CD4-positive, alpha-beta memory T cell (primary cell): Measurements from ENCODE around the gene VSTM4. TPM values are rescaled to one million over a fixed set of nuclear protein-coding genes. Genes with fewer than 3 reads are reported as not detected.

Experiments used
- CTCF ChIA-PET: fragments of 350-600 bp; sonication (Branson Sonifier 250); formaldehyde crosslinking; loops from one replicate; lab custom pipeline; 2021; ENCODE audit warnings: inconsistent platforms; ENCODE audit not compliant: partially characterized antibody; lab: Charles Lee
- POLR2A ChIA-PET: fragments of 350-600 bp; sonication (Branson Sonifier 250); formaldehyde crosslinking; loops from one replicate; lab custom pipeline; 2021; ENCODE audit not compliant: partially characterized antibody; lab: Charles Lee
- DNase-seq, 5 donors: peaks; one replicate each; pipeline versions ENCODE4 v3.0.0 to v3.0.0-alpha.2; 2020 to 2022; ENCODE audit warnings: mixed read lengths in 1 of 5
- H3K27ac ChIP-seq: one replicate; pipeline ENCODE4 v1.7.0; 2013; ENCODE audit warnings: low read depth, low read length
- H3K27me3 ChIP-seq: 2 replicates; pipeline ENCODE4 v1.7.0; 2013; ENCODE audit warnings: mild to moderate bottlenecking, low read length, moderate library complexity; ENCODE audit not compliant: insufficient read depth
- H3K36me3 ChIP-seq: 2 replicates; pipeline ENCODE4 v1.7.0; 2013; ENCODE audit warnings: mild to moderate bottlenecking, low read length, moderate library complexity; ENCODE audit not compliant: insufficient read depth
- H3K4me1 ChIP-seq: 2 replicates; pipeline ENCODE4 v1.7.0; 2013; ENCODE audit warnings: mild to moderate bottlenecking, low read length, moderate library complexity; ENCODE audit not compliant: insufficient read depth
- H3K4me3 ChIP-seq, 2 donors: one replicate each; pipeline ENCODE4 v1.7.0; 2013; ENCODE audit warnings: low read length in 2 of 2, mild to moderate bottlenecking in 1 of 2
- H3K9me3 ChIP-seq, 2 donors: one replicate each; pipeline ENCODE4 v1.7.0; 2013; ENCODE audit warnings: low read length in 2 of 2, control low read depth in 1 of 2; ENCODE audit not compliant: control insufficient read depth in 1 of 2
- H3K27ac Mint-ChIP-seq, 7 donors: one replicate each; pipeline ENCODE4 v1.8.0; 2020 to 2021; ENCODE audit warnings: mixed read lengths in 7 of 7, mild to moderate bottlenecking in 6 of 7, inconsistent platforms in 3 of 7, moderate library complexity in 3 of 7
- H3K27me3 Mint-ChIP-seq, 2 donors: one replicate each; pipeline ENCODE4 v1.8.0; 2020 to 2021; ENCODE audit warnings: mixed read lengths in 2 of 2
- H3K36me3 Mint-ChIP-seq, 2 donors: one replicate each; pipeline ENCODE4 v1.8.0; 2020 to 2021; ENCODE audit warnings: mixed read lengths in 2 of 2, inconsistent platforms in 1 of 2, mild to moderate bottlenecking in 1 of 2
- H3K4me1 Mint-ChIP-seq, 4 donors: one replicate each; pipeline ENCODE4 v1.8.0; 2020 to 2021; ENCODE audit warnings: mixed read lengths in 4 of 4, mild to moderate bottlenecking in 1 of 4
- H3K4me3 Mint-ChIP-seq, 8 donors: one replicate each; pipeline ENCODE4 v1.8.0; 2020 to 2021; ENCODE audit warnings: mixed read lengths in 8 of 8, mild to moderate bottlenecking in 7 of 8, moderate library complexity in 6 of 8, inconsistent platforms in 3 of 8
- H3K9me3 Mint-ChIP-seq, 8 donors: one replicate each; pipeline ENCODE4 v1.8.0; 2020 to 2021; ENCODE audit warnings: mixed read lengths in 8 of 8, mild to moderate bottlenecking in 5 of 8, inconsistent platforms in 3 of 8, moderate library complexity in 1 of 8
- intact Hi-C: fragments of 100-400 bp; cut with micrococcal nuclease; formaldehyde crosslinking; loops from one replicate; pipeline ENCODE4 v1.15.1; 2023
- polyA plus RNA-seq, 2 donors: library from polyadenylated mRNA; unstranded; fragments of 300-500 nt; fragmentation: Illumina TruSeq; gene quantifications; one replicate each; pipeline ENCODE4 v1.2.3, GENCODE V29; 2021
- total RNA-seq, 2 experiments: library from RNA; stranded (reverse); gene quantifications; one replicate each; pipeline ENCODE4 v1.2.3, GENCODE V29; 2021

VSTM4 gene
- total and polyA plus RNA-seq, 4 experiments from 2014 or later = not detected

DNA sequence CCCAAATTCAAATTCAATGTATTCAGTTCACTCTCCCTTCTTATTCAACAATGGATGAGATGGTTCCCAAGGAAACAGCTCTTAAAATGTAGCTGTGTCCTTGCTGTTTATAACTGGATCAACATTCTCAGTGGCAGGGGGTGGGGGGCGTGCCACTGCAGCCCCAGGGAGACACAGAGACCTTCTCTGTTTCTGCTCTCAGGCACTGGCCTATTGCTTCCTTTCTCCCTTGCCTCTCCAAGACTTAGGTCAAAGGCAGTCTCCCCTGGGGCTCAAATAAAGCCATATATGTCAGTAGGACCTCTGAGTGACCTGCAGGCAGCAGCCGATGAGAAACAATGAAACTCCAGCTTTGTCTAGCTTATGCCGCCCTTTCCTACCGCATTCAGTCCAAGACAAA, 20.7 kb downstream of the VSTM4 start:
- Mint-ChIP-seq H3K27me3 (peaks cover 1 to 6% of the 10 kb centered on the region in 2 donors), H3K4me1 (no peaks in the 10 kb centered on the region), H3K4me3 (no peak overlapping the region), H3K9me3 (peaks cover 0 to 3% (median 0%) of the 10 kb centered on the region in 8 donors), H3K27ac (no peak overlapping the region), H3K36me3 (no peaks in the 10 kb centered on the region)
- Histone ChIP-seq H3K27me3 (no peaks in the 10 kb centered on the region), H3K4me1 (no peaks in the 10 kb centered on the region), H3K4me3 (no peak overlapping the region), H3K9me3 (no peaks in the 10 kb centered on the region), H3K27ac (no peak overlapping the region), H3K36me3 (no peaks in the 10 kb centered on the region)
- no peak for DNase-seq
- CTCF ChIA-PET = no interaction called here
- POLR2A ChIA-PET = no interaction called here
- intact Hi-C loops = no loop called here

- Mint-ChIP-seq H3K27me3 (peaks cover 0 to 6% of the 10 kb centered on the region in 2 donors), H3K4me3 (no peak overlapping the region), H3K27ac (no peak overlapping the region), H3K9me3 (peaks cover 0 to 3% (median 0%) of the 10 kb centered on the region in 8 donors), H3K4me1 (no peaks in the 10 kb centered on the region), H3K36me3 (no peaks in the 10 kb centered on the region)
- Histone ChIP-seq H3K4me3 (no peak overlapping the region), H3K9me3 (no peaks in the 10 kb centered on the region), H3K27ac (no peak overlapping the region), H3K36me3 (no peaks in the 10 kb centered on the region), H3K27me3 (no peaks in the 10 kb centered on the region), H3K4me1 (no peaks in the 10 kb centered on the region)
- no peak for DNase-seq
- CTCF ChIA-PET = no interaction called here
- POLR2A ChIA-PET = no interaction called here
- intact Hi-C loops = no loop called here
Measured at GRCh38 chr10:49093922-49094321, 21.4 kb downstream of the VSTM4 start.

DNA sequence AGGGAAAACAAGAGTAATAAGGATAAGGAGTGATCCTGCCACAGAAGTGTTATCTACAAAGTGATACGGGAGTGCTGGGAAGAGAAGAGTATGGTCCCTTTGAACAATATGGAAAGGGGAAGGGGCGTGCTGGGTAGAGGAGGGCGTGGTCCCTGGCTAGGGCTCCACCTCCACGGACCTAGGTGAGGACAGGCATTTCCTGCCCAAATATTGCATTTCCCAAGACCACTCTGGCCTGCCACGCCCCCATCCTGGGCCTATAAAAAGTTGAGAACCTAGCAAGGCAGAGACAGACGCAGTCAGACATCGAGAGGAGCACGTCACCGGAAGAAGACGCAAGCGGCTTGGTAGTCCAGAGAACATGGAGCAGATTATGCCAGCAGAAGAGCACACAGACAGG, 22.8 kb downstream of the VSTM4 start:
- H3K9me3 ChIP-seq = no peaks in the 10 kb centered on the region
- no peaks in the 10 kb centered on the region for H3K36me3 ChIP-seq
- Mint-ChIP-seq H3K4me1 (no peaks in the 10 kb centered on the region), H3K36me3 (no peaks in the 10 kb centered on the region), H3K27ac (no peak overlapping the region), H3K9me3 (peaks cover 0 to 5% (median 2%) of the 10 kb centered on the region in 8 donors), H3K4me3 (no peak overlapping the region), H3K27me3 (peaks cover 0 to 2% of the 10 kb centered on the region in 2 donors)
- no peak overlapping the region for H3K4me3 ChIP-seq
- H3K27me3 ChIP-seq = no peaks in the 10 kb centered on the region
- ChIA-PET CTCF (no interaction called here), POLR2A (no interaction called here)
- intact Hi-C loops = no loop called here
- H3K27ac ChIP-seq = no peak overlapping the region
- no peak for DNase-seq
- H3K4me1 ChIP-seq = no peaks in the 10 kb centered on the region

GRCh38 chr10:49091450-49092210, 23.7 kb downstream of the VSTM4 start:
- POLR2A ChIA-PET = no interaction called here
- Mint-ChIP-seq H3K27ac (no peak overlapping the region), H3K27me3 (peaks cover 0 to 2% of the 10 kb centered on the region in 2 donors), H3K4me1 (no peaks in the 10 kb centered on the region), H3K9me3 (peaks cover 0 to 12% (median 10%) of the 10 kb centered on the region in 8 donors), H3K4me3 (no peak overlapping the region), H3K36me3 (no peaks in the 10 kb centered on the region)
- Histone ChIP-seq H3K27ac (no peak overlapping the region), H3K36me3 (no peaks in the 10 kb centered on the region), H3K27me3 (no peaks in the 10 kb centered on the region), H3K9me3 (no peaks in the 10 kb centered on the region), H3K4me1 (no peaks in the 10 kb centered on the region), H3K4me3 (no peak overlapping the region)
- CTCF ChIA-PET = interaction anchor here (1.2 kb wide), 1 partner anchor 280 kb away, joined by 5 read pairs; no protein-coding TSS in a partner anchor
- no peak for DNase-seq
- intact Hi-C loops = no loop called here

DNA sequence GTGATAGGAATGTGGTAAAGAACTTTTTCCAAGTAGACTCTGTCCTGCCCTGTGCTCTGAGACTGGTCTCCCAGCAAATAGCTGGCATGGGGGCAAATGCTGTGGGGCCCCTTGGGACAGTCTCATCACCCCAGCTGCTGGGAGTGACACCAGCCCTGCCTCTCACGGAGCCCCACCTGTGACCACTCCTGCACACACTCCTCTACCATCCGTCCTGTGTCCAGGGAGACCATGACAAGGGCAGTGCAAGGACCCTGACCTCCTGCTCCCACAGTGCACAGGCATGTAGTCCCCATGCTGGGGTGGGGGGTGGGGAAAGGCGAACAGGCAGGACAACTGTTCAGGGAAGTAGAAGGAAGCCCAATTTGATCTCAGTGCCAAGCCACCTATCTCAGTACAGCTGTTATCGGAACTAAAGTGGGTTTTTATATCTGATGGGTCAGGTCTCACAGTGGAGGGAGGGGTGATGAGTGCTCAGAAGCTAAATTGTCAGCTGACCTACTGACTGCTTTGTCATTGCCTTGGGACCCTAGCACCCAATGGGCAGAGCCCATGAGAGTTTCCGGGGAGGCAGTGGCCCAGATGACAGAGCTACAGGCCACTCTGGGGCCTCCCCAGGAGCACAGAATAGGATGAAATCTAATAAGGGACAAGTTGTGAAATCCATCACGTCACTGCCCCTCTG, 24.5 kb downstream of the VSTM4 start:
- CTCF ChIA-PET = interaction anchor here (1.2 to 1.8 kb wide), 2 partner anchors 22 to 281 kb away, joined by 4 to 5 read pairs; no protein-coding TSS in a partner anchor
- intact Hi-C loops = no loop called here

GRCh38 chr10:49090189-49090575, 25.1 kb downstream of the VSTM4 start:
- Mint-ChIP-seq H3K9me3 (peaks cover 4 to 18% (median 16%) of the 10 kb centered on the region in 8 donors), H3K27me3 (peaks cover 0 to 2% of the 10 kb centered on the region in 2 donors), H3K4me3 (no peak overlapping the region), H3K4me1 (no peaks in the 10 kb centered on the region), H3K36me3 (no peaks in the 10 kb centered on the region), H3K27ac (no peak overlapping the region)
- H3K4me1 ChIP-seq = no peaks in the 10 kb centered on the region
- intact Hi-C loops = no loop called here
- no peak for DNase-seq
- POLR2A ChIA-PET = no interaction called here
- no peaks in the 10 kb centered on the region for H3K9me3 ChIP-seq
- H3K4me3 ChIP-seq = no peak overlapping the region
- H3K27ac ChIP-seq = no peak overlapping the region
- CTCF ChIA-PET = interaction anchor here (1.8 kb wide), 1 partner anchor 23 kb away, joined by 4 read pairs; no protein-coding TSS in a partner anchor
- no peaks in the 10 kb centered on the region for H3K36me3 ChIP-seq
- no peaks in the 10 kb centered on the region for H3K27me3 ChIP-seq

More for the DNA sequence above, 24.5 kb downstream of the VSTM4 start:
- Histone ChIP-seq H3K4me1 (no peaks in the 10 kb centered on the region), H3K27me3 (no peaks in the 10 kb centered on the region), H3K36me3 (no peaks in the 10 kb centered on the region), H3K9me3 (no peaks in the 10 kb centered on the region), H3K4me3 (no peak overlapping the region), H3K27ac (no peak overlapping the region)
- Mint-ChIP-seq H3K9me3 (peaks cover 4 to 18% (median 15%) of the 10 kb centered on the region in 8 donors), H3K36me3 (no peaks in the 10 kb centered on the region), H3K27ac (no peak overlapping the region), H3K4me1 (no peaks in the 10 kb centered on the region), H3K4me3 (no peak overlapping the region), H3K27me3 (peaks cover 0 to 2% of the 10 kb centered on the region in 2 donors)
- DNase-seq = no peak
- POLR2A ChIA-PET = no interaction called here

DNA sequence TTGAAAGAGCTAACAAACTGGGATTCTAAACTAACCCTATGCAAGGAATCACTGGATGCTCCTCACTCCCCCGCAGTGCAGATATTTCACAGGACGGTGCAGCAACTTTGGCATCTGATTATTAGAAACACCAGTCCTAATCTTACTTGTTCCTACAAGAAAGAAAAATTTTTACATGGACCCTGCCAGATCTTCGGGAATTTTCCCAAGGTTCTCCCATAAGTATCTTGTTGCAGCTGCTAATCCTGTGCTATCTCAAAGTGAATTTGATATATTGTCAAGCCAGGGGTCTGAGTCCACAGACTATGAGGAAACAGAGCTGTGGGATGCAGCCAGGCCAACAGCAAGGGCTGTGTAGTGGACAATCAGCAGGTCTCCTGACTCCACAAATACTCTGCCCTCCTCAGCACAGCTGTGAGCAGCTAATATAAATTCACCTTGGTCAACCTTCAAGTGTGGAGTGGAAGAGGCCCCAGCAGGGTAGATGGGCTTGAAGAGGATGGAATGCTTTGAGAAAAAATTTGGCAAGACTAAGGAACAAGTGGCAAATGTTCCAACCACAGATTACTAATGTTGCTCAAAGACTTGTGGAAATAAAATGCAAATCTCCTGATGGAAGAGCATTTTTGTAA, 25.6 kb downstream of the VSTM4 start:
- H3K27ac Mint-ChIP-seq = no peak overlapping the region
- no peak for DNase-seq
- H3K27me3 Mint-ChIP-seq = peaks cover 0 to 2% of the 10 kb centered on the region in 2 donors
- no peak overlapping the region for H3K27ac ChIP-seq
- no peaks in the 10 kb centered on the region for H3K4me1 ChIP-seq
- no peaks in the 10 kb centered on the region for H3K4me1 Mint-ChIP-seq
- H3K4me3 ChIP-seq = no peak overlapping the region
- H3K27me3 ChIP-seq = no peaks in the 10 kb centered on the region
- intact Hi-C loops = no loop called here
- no peak overlapping the region for H3K4me3 Mint-ChIP-seq
- H3K9me3 ChIP-seq = no peaks in the 10 kb centered on the region
- ChIA-PET POLR2A (no interaction called here), CTCF (interaction anchor here (1.8 kb wide), 1 partner anchor 23 kb away, joined by 4 read pairs; no protein-coding TSS in a partner anchor)
- no peaks in the 10 kb centered on the region for H3K36me3 Mint-ChIP-seq
- H3K9me3 Mint-ChIP-seq = peaks cover 4 to 18% (median 16%) of the 10 kb centered on the region in 8 donors
- H3K36me3 ChIP-seq = no peaks in the 10 kb centered on the region
